ENCODE results near the gene MAN2A2.

MAN2A2 gene

GRCh38 chr15:90902840-90903732 is at the start of gene MAN2A2:
Gene MAN2A2 (plus strand): TSS chr15:90903302. CDS start chr15:90904208, 906 bp downstream.
- peak; percentile 64 to 67 for DNase-seq

- no peak for DNase-seq
Observed at GRCh38 chr15:90855139-90855538, 48.0 kb upstream of the MAN2A2 start.

GRCh38 chr15:90857337-90857736 is 45.8 kb upstream of the MAN2A2 start:
- no peak for DNase-seq

GRCh38 chr15:90857883-90858443 is 45.1 kb upstream of the MAN2A2 start:
- DNase-seq, result no peak

GRCh38 chr15:90859234-90860131 is 43.6 kb upstream of the MAN2A2 start:
- DNase-seq, result no peak

- no peak for DNase-seq
Observed at GRCh38 chr15:90860450-90860849, 42.7 kb upstream of the MAN2A2 start.

- no peak for DNase-seq
Observed at GRCh38 chr15:90860942-90861675, 42.0 kb upstream of the MAN2A2 start.

GRCh38 chr15:90862487-90862886 is 40.6 kb upstream of the MAN2A2 start:
- DNase-seq, result no peak

- DNase-seq, result peak in 1 of 2 donors; percentile 54
Observed at GRCh38 chr15:90862964-90863778, 39.9 kb upstream of the MAN2A2 start.

- no peak for DNase-seq
Observed at GRCh38 chr15:90863987-90864386, 39.1 kb upstream of the MAN2A2 start.

GRCh38 chr15:90864507-90864906 is 38.6 kb upstream of the MAN2A2 start:
- no peak for DNase-seq

GRCh38 chr15:90865702-90866101 is 37.4 kb upstream of the MAN2A2 start:
- no peak for DNase-seq

- no peak for DNase-seq
Observed at GRCh38 chr15:90866161-90866715, 36.9 kb upstream of the MAN2A2 start.

- no peak for DNase-seq
Observed at GRCh38 chr15:90866800-90867199, 36.3 kb upstream of the MAN2A2 start.

GRCh38 chr15:90868261-90868689 is 34.8 kb upstream of the MAN2A2 start, which contains the start of gene FURIN:
Gene FURIN (plus strand): TSS chr15:90868588. CDS start chr15:90875741, 7,153 bp downstream.
- DNase-seq, result no peak

GRCh38 chr15:90869140-90869541 is 34.0 kb upstream of the MAN2A2 start:
- DNase-seq, result no peak

GRCh38 chr15:90869601-90870353 is 33.3 kb upstream of the MAN2A2 start:
- DNase-seq, result peak in 1 of 2 donors; percentile 73

GRCh38 chr15:90870354-90871138 is 32.6 kb upstream of the MAN2A2 start:
- DNase-seq, result no peak

- DNase-seq, result no peak
Observed at GRCh38 chr15:90871139-90871715, 31.9 kb upstream of the MAN2A2 start.

Measured in CD4-positive, alpha-beta T cell treated with Interleukin-4 for 1 hour (primary cell).